Astrocyte of the cerebellum (primary cell): ENCODE measurements around the gene CDC42EP3.

Experiments
- DNase-seq: peaks from one replicate; pipeline ENCODE4 v3.0.0-alpha.2; 2011; ENCODE audit warnings: low read depth
- H3K4me3 ChIP-seq: 2 replicates; pipeline ENCODE4 v1.5.1; 2011; ENCODE audit warnings: mild to moderate bottlenecking, low read depth, low read length, moderate library complexity
- in situ Hi-C: cut with HindIII; loops from 2 replicates; pipeline ENCODE4 v1.10.0; 2017; ENCODE audit warnings: low sequenced_read_pairs
- TF ChIP-seq, protein P1 (sequence below): IDR thresholded peaks from 2 replicates; pipeline ENCODE4 v1.5.1; 2012; ENCODE audit warnings: low read length, low read depth, moderate library complexity, mild to moderate bottlenecking; ENCODE audit errors: missing control alignments

Gene CDC42EP3

DNA sequence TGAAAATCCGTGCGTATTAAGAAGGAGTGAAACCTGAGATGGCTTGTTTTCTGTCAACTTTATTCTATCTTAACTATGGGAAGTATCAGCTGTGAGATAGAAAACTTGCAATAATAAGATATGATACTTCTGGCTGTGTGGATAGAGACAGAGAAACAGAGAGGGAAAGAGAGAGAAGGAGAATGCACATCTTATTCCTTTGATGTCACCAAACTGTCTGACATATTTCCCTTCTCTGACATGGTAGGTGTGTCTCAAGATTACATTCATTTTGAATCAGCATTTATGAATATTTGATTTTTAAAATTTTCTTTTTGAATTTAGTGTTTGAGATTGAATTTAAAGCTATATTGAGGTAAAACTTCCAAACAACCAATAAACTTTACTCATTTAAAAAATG is 69.4 kb downstream of the CDC42EP3 start:
- DNase-seq: no peak
- TF ChIP-seq, protein P1, sequence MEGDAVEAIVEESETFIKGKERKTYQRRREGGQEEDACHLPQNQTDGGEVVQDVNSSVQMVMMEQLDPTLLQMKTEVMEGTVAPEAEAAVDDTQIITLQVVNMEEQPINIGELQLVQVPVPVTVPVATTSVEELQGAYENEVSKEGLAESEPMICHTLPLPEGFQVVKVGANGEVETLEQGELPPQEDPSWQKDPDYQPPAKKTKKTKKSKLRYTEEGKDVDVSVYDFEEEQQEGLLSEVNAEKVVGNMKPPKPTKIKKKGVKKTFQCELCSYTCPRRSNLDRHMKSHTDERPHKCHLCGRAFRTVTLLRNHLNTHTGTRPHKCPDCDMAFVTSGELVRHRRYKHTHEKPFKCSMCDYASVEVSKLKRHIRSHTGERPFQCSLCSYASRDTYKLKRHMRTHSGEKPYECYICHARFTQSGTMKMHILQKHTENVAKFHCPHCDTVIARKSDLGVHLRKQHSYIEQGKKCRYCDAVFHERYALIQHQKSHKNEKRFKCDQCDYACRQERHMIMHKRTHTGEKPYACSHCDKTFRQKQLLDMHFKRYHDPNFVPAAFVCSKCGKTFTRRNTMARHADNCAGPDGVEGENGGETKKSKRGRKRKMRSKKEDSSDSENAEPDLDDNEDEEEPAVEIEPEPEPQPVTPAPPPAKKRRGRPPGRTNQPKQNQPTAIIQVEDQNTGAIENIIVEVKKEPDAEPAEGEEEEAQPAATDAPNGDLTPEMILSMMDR: no peak
- in situ Hi-C loops: no loop called here
- H3K4me3 ChIP-seq: no peak overlapping the region

DNA sequence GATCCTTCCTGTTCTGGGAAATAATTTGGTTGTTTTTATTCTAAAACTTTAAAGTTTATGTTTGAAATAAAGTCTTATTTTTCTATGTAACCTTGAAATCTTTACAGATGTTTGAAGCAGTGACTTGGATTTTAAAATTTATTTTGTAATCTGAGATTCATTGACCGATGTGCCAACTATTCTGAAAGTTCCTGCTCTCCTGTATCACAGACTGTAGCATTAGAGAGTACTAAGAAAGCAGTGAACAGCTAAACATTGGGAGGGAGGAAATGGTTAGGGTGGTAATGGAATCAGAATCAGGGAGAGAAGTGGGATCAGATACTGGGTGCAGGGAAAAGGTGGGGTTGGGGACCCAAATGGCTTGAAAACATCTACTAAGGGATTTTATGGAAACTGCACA is 69.9 kb downstream of the CDC42EP3 start:
- in situ Hi-C loops: no loop called here
- no peak for DNase-seq
- H3K4me3 ChIP-seq: no peak overlapping the region
- TF ChIP-seq, protein P1: no peak

DNA sequence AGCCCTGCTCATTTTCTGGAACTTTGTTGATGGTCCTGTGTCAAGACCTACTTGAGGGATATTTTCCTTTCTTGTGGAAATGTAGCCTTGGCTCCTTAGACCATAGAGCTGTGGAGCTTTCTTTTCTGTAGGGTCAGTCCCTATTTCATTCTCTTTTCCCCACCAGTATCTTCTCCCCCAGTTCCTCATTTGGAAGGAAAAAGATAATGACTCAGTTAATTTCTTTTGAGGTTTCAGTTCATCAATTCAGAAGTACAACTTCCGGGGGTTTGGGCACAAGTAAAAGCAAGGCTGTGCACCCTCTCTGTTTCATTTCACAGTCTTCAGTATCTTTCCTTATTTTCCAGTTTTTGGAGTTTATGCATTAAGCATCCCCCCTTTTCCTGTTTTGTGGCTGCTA is 70.7 kb downstream of the CDC42EP3 start:
- no peak overlapping the region for H3K4me3 ChIP-seq
- DNase-seq: no peak
- TF ChIP-seq, protein P1: no peak
- in situ Hi-C loops: no loop called here

DNA sequence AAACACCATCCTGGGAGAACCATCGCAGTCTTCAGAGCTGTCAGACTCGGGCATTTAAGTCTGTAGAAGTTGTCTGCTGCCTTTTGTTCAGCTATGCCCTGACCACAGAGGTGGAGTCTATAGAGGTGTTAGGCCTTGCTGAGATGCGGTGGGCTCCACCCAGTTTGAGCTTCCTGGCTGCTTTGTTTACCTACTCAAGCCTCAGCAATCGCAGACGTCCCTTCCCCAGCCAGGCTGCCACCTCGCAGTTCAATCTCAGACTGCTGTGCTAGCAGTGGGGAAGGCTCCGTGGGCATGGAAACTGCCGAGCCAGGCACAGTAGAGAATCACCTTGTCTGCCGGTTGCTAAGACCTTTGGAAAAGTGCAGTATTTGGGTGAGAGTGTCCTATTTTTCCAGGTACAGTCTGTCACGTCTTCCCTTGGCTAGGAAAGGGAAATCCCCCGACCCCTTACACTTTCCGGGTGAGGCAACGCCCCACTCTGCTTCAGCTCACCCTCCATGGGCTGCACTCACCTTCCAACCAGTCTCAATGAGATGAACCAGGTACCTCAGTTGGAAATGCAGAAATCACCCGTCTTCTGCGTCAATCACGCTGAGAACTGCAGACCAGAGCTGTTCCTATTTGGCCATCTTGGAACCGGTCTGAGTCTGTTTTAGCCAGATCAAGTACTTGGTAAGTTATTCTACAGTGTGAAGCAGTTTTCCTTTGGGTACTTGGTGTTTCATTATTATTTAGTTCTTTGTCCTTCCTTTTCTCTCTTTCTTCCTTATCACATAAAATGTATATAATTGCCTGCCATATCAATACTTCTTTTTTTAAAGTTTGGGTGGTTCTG is 71.5 kb downstream of the CDC42EP3 start:
- in situ Hi-C loops: no loop called here
- no peak for DNase-seq
- TF ChIP-seq, protein P1: no peak
- H3K4me3 ChIP-seq: no peak overlapping the region

DNA sequence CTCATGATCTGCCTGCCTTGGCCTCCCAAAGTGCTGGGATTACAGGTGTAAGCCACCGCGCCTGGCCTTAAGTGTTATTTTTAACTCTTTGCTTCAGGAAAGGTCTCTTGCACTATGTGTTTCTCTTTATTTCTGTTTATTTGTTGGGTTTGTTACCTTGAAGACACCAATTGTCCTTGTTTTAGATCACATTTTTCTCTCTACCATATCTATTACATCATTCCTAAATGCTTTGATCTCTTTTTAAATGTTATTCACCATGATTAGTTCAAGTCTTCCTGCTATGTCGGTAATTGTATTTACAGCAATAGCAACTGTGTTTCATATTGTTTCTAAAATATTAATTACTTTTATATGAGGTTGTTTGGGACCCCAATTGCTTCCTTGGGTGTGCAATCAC is 77.7 kb downstream of the CDC42EP3 start:
- in situ Hi-C loops: no loop called here
- no peak for DNase-seq
- TF ChIP-seq, protein P1: no peak
- no peak overlapping the region for H3K4me3 ChIP-seq

DNA sequence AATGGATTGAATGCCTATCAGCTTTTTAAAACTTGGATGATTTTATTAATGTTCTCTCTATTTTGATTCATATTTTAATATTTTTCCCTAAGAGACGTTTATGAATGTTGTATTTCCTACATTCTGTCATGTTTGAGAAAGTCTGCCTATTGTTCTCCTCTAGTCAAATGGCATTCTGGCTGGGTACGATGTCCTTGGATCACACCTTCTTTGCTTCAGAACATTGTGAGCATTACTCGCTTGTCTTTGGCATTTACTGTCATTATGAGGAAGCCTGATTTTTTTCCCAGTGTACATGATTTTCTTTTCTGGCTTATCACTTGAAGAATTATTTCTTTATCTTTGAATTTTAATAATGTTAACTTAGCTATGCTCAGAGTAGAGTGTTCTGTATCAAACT is 78.4 kb downstream of the CDC42EP3 start:
- in situ Hi-C loops: no loop called here
- TF ChIP-seq, protein P1: no peak
- no peak overlapping the region for H3K4me3 ChIP-seq
- no peak for DNase-seq
